ENCODE data around the gene HAPLN1. TPM values are rescaled to one million over a fixed set of nuclear protein-coding genes. Genes with fewer than 3 reads are reported as not detected.

HAPLN1 gene
- polyA plus RNA-seq, 1 of the 3 experiments (the other 2 are of a cell fraction) = 0.30 TPM

DNA sequence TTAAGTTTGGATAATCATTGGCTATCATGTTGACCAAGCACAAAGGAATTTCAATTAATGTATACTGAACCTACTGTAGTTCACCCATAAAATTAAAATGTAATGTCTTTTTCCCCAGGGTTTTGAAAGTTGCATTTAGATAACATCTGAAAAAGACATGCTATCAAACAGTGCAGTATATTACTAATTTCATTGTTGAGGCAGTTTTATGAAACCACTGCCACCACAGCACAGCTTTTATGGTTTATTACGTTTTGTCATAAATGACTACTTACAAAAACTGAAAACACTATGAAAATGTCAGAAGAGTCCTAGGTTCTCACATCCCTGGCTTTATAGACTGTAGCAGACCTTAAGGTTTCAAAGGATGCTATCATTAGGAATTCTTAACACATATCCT is 32.0 kb upstream of the HAPLN1 start:
- H3K36me3 ChIP-seq (replicated peaks in 1 of 2; ENCODE audit: control insufficient read depth in 1 of 2, insufficient read depth in 2 of 2, low read length in 1 of 2) = no peaks in the 10 kb centered on the region
- H3K4me3 ChIP-seq (ENCODE audit: low read depth in 2 of 2, low read length in 1 of 2) = no peak overlapping the region
- no peak overlapping the region for H3K4me2 ChIP-seq
- no peaks in the 10 kb centered on the region for H3F3A ChIP-seq (replicated peaks; ENCODE audit: insufficient read depth)
- H3K9ac ChIP-seq = no peak overlapping the region
- 38% methylated on average over 1 of the region's 1 CpG for WGBS (ENCODE audit: low lambda C conversion rate)
- CTCF ChIA-PET = no interaction called here
- no peak overlapping the region for H3K27ac ChIP-seq (ENCODE audit: low read depth in 2 of 2, low read length in 1 of 2)
- no peaks in the 10 kb centered on the region; a peak in 1 of 4 replicates for H3K4me1 ChIP-seq (ENCODE audit: control insufficient read depth in 1 of 2, insufficient read depth in 2 of 2, low read depth in 1 of 2, low read length in 1 of 2)
- H3K79me2 ChIP-seq (ENCODE audit: insufficient read depth) = no peaks in the 10 kb centered on the region
- H2AFZ ChIP-seq (ENCODE audit: low read depth) = no peak overlapping the region
- H3K9me3 ChIP-seq = no peaks in the 10 kb centered on the region
- H3K27me3 ChIP-seq (ENCODE audit: insufficient read depth) = no peaks in the 10 kb centered on the region
- no peak for DNase-seq
- TF ChIP-seq RFX5 (IDR thresholded peaks at IDR 0.05; ENCODE audit: low read length) (no peak), TCF12 (IDR thresholded peaks at IDR 0.05) (no peak)
- H3K9me2 ChIP-seq = no peaks in the 10 kb centered on the region
- POLR2A ChIA-PET = no interaction called here
- H4K20me1 ChIP-seq (ENCODE audit: insufficient read depth) = no peaks in the 10 kb centered on the region

DNA sequence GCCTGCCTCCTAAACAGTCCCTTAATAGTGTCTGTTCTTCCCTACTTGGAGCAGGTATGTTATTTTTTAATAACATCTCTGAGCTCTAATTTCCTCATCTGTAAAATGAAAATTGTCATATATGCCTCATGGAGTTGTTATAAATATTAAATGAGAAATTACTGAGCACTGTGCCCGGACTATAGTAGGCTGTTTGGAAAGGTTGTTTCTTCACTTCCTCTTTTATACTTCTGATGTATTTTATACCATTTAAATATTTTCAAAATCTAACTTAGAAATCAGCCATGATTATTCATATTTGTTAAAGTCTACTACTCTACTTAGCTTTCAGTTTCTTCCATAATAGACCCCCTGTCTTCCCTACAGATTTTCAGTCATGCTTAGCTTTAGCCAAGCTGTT is 30.5 kb upstream of the HAPLN1 start:
- no peak for TF ChIP-seq TEAD4 (IDR thresholded peaks at IDR 0.05; ENCODE audit: borderline replicate concordance, insufficient read depth)
- TF ChIP-seq, protein P1, sequence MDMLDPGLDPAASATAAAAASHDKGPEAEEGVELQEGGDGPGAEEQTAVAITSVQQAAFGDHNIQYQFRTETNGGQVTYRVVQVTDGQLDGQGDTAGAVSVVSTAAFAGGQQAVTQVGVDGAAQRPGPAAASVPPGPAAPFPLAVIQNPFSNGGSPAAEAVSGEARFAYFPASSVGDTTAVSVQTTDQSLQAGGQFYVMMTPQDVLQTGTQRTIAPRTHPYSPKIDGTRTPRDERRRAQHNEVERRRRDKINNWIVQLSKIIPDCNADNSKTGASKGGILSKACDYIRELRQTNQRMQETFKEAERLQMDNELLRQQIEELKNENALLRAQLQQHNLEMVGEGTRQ (IDR thresholded peaks at IDR 0.05; ENCODE audit: borderline replicate concordance, low read depth, low read length) = no peak
- TF ChIP-seq TCF12 (IDR thresholded peaks at IDR 0.05) = no peak
- TF ChIP-seq, protein P2, sequence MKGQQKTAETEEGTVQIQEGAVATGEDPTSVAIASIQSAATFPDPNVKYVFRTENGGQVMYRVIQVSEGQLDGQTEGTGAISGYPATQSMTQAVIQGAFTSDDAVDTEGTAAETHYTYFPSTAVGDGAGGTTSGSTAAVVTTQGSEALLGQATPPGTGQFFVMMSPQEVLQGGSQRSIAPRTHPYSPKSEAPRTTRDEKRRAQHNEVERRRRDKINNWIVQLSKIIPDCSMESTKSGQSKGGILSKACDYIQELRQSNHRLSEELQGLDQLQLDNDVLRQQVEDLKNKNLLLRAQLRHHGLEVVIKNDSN (IDR thresholded peaks at IDR 0.05; ENCODE audit: borderline replicate concordance, low read depth) = no peak
- TF ChIP-seq RCOR1 (IDR thresholded peaks at IDR 0.05; ENCODE audit: low read length) = no peak
- TF ChIP-seq RXRA (IDR thresholded peaks at IDR 0.05; ENCODE audit: borderline replicate concordance, low read depth) = no peak
- TF ChIP-seq GATA2 (CRISPR knock-in tag; IDR thresholded peaks at IDR 0.05) = no peak
- TF ChIP-seq, protein P3, sequence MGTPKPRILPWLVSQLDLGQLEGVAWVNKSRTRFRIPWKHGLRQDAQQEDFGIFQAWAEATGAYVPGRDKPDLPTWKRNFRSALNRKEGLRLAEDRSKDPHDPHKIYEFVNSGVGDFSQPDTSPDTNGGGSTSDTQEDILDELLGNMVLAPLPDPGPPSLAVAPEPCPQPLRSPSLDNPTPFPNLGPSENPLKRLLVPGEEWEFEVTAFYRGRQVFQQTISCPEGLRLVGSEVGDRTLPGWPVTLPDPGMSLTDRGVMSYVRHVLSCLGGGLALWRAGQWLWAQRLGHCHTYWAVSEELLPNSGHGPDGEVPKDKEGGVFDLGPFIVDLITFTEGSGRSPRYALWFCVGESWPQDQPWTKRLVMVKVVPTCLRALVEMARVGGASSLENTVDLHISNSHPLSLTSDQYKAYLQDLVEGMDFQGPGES (IDR thresholded peaks at IDR 0.05; ENCODE audit: low read depth, low read length) = no peak
- no peaks in the 10 kb centered on the region for H3F3A ChIP-seq (replicated peaks; ENCODE audit: insufficient read depth)
- no peaks in the 10 kb centered on the region for H3K79me2 ChIP-seq (ENCODE audit: insufficient read depth)
- H3K36me3 ChIP-seq (replicated peaks in 1 of 2; ENCODE audit: control insufficient read depth in 1 of 2, insufficient read depth in 2 of 2, low read length in 1 of 2) = no peaks in the 10 kb centered on the region
- no peak overlapping the region for H2AFZ ChIP-seq (ENCODE audit: low read depth)
- no peaks in the 10 kb centered on the region for H3K9me2 ChIP-seq
- WGBS (ENCODE audit: low lambda C conversion rate) = 27% methylated on average over 1 of the region's 1 CpG
- no peak overlapping the region for H3K4me3 ChIP-seq (ENCODE audit: low read depth in 2 of 2, low read length in 1 of 2)
- no peak for DNase-seq
- H4K20me1 ChIP-seq (ENCODE audit: insufficient read depth) = no peaks in the 10 kb centered on the region
- no peak overlapping the region for H3K4me2 ChIP-seq
- no peak overlapping the region for H3K9ac ChIP-seq
- no peaks in the 10 kb centered on the region for H3K9me3 ChIP-seq
- no peaks in the 10 kb centered on the region for H3K27me3 ChIP-seq (ENCODE audit: insufficient read depth)
- ChIA-PET CTCF (no interaction called here), POLR2A (no interaction called here)
- no peak overlapping the region for H3K27ac ChIP-seq (ENCODE audit: low read depth in 2 of 2, low read length in 1 of 2)
- H3K4me1 ChIP-seq (ENCODE audit: control insufficient read depth in 1 of 2, insufficient read depth in 2 of 2, low read depth in 1 of 2, low read length in 1 of 2) = no peaks in the 10 kb centered on the region; a peak in 1 of 4 replicates

DNA sequence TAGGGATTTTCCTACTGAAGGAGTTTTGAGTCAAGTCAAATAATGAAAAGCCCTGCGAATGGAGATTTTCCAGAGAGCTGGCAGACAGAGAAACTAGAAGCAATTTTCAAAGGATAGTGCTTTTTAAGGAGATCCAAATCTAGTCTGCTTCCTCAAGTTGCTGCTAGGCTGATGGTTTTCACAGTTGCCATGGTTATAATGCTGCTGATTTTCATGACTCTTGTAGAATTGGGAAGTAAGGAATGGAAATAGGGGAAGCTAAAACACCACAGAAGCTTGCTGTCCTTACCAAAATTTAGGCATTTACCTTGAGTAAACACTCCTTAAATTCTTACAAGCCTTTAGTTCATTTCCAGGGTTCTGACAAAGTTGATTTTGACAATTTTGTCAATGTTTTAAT is 30.1 kb upstream of the HAPLN1 start:
- WGBS (ENCODE audit: low lambda C conversion rate) = 38% methylated on average over 1 of the region's 1 CpG
- Histone ChIP-seq H3K79me2 (ENCODE audit: insufficient read depth) (no peaks in the 10 kb centered on the region), H4K20me1 (ENCODE audit: insufficient read depth) (no peaks in the 10 kb centered on the region), H3K4me1 (ENCODE audit: control insufficient read depth in 1 of 2, insufficient read depth in 2 of 2, low read depth in 1 of 2, low read length in 1 of 2) (no peaks in the 10 kb centered on the region; a peak in 1 of 4 replicates), H3K9me2 (no peaks in the 10 kb centered on the region), H3K27me3 (ENCODE audit: insufficient read depth) (no peaks in the 10 kb centered on the region), H3F3A (replicated peaks; ENCODE audit: insufficient read depth) (no peaks in the 10 kb centered on the region), H3K4me2 (no peak overlapping the region), H2AFZ (ENCODE audit: low read depth) (no peak overlapping the region), H3K4me3 (ENCODE audit: low read depth in 2 of 2, low read length in 1 of 2) (no peak overlapping the region), H3K27ac (ENCODE audit: low read depth in 2 of 2, low read length in 1 of 2) (no peak overlapping the region), H3K9me3 (no peaks in the 10 kb centered on the region), H3K36me3 (replicated peaks in 1 of 2; ENCODE audit: control insufficient read depth in 1 of 2, insufficient read depth in 2 of 2, low read length in 1 of 2) (no peaks in the 10 kb centered on the region), H3K9ac (no peak overlapping the region)
- no peak for DNase-seq
- POLR2A ChIA-PET = no interaction called here
- CTCF ChIA-PET = no interaction called here
- TF ChIP-seq, protein P4, sequence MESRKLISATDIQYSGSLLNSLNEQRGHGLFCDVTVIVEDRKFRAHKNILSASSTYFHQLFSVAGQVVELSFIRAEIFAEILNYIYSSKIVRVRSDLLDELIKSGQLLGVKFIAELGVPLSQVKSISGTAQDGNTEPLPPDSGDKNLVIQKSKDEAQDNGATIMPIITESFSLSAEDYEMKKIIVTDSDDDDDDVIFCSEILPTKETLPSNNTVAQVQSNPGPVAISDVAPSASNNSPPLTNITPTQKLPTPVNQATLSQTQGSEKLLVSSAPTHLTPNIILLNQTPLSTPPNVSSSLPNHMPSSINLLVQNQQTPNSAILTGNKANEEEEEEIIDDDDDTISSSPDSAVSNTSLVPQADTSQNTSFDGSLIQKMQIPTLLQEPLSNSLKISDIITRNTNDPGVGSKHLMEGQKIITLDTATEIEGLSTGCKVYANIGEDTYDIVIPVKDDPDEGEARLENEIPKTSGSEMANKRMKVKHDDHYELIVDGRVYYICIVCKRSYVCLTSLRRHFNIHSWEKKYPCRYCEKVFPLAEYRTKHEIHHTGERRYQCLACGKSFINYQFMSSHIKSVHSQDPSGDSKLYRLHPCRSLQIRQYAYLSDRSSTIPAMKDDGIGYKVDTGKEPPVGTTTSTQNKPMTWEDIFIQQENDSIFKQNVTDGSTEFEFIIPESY (IDR thresholded peaks at IDR 0.05; ENCODE audit: borderline replicate concordance, low read depth) = no peak
- TF ChIP-seq ELF1 (IDR thresholded peaks at IDR 0.05) = no peak
- no peak for TF ChIP-seq FOSL2 (IDR thresholded peaks at IDR 0.05; ENCODE audit: borderline replicate concordance, low read depth)
- no peak for TF ChIP-seq NFIC (IDR thresholded peaks at IDR 0.05; ENCODE audit: borderline replicate concordance)
- no peak for TF ChIP-seq EZH2phosphoT487 (IDR thresholded peaks at IDR 0.05; ENCODE audit: borderline replicate concordance, low read depth)
- no peak for TF ChIP-seq EP300 (IDR thresholded peaks at IDR 0.05; ENCODE audit: borderline replicate concordance in 1 of 2, low read depth in 1 of 2, low read length in 1 of 2)
- TF ChIP-seq TCF12 (IDR thresholded peaks at IDR 0.05) = no peak
- TF ChIP-seq, protein P3 (IDR thresholded peaks at IDR 0.05; ENCODE audit: low read depth, low read length) = no peak
- no peak for TF ChIP-seq SIN3A (IDR thresholded peaks at IDR 0.05; ENCODE audit: borderline replicate concordance, low read depth, low read length)
- no peak for TF ChIP-seq FOXM1 (IDR thresholded peaks at IDR 0.05; ENCODE audit: low read depth)

Measured in SK-N-SH (cell line).